DMS 273 (cell line): Measurements from ENCODE around the gene AOX1.
"Not testable (repeated sequence)": the region's sequence is repeated elsewhere in the genome, so short reads cannot be mapped to it uniquely, and the experiment has no call there.

Experiments used
- DNase-seq: peaks from one replicate; lab custom pipeline; 2025; ENCODE audit not compliant: unreplicated experiment; lab: John Stamatoyannopoulos, UW

AOX1 gene

GRCh38 chr2:200625282-200625681 lies 39.5 kb downstream of the AOX1 start:
- no peak for DNase-seq

DNA sequence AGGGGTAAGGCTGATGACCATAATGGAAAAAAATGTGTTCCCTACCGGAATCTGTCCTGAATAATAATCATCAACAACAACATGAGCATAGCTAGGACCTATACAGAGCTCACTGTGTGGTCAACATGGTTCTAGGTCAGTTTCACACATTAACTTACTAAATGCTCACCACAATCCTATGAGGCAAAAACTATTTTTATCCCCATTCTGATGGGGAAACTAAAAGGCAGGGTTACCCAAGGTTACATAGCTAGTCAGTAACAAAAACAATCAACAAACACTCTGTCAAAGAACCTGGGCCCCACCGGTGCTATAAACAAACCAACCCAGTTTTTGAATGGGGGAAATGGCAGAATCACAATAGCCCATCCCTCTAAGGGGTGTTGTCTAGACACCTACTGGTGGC lies 40.1 kb downstream of the AOX1 start:
- no peak for DNase-seq

DNA sequence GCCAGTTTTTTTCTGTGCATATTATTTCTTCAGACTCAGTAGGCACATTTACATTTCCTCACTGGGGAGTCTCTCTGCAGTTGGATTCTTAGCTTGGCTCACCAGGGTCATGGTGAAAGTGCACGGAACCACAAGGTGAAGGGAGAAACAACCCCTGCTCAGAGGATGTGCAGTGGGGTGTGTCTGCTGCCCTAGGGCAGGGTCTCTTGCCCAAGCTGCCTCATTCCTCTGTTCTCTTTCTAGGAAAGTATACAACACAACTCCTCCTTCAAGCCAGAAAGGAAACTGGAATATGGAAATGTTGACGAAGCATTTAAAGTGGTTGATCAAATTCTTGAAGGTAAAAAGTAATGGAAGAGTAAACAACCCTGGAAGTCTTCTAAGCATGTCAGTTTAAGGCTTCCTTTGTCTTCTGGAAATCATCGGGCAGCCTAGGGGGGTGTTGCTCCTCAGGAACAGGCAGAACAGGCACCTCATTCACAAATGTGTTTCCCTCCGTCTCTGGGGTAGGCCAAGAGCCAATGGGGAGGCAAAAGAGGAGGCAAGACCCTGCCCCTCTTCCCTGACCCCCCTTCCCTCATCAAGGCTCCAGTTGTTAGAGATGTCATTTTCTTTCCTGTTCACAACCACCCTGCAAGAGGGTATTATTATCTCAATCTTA lies 41.4 kb downstream of the AOX1 start:
- DNase-seq, result no peak

- DNase-seq, result not testable (repeated sequence)
Measured at GRCh38 chr2:200628461-200628860, 42.6 kb downstream of the AOX1 start.

GRCh38 chr2:200631287-200631686 lies 45.5 kb downstream of the AOX1 start:
- no peak for DNase-seq

GRCh38 chr2:200634231-200634964 lies 48.6 kb downstream of the AOX1 start:
- DNase-seq, result no peak

GRCh38 chr2:200635251-200635650 lies 49.4 kb downstream of the AOX1 start:
- DNase-seq, result no peak

DNA sequence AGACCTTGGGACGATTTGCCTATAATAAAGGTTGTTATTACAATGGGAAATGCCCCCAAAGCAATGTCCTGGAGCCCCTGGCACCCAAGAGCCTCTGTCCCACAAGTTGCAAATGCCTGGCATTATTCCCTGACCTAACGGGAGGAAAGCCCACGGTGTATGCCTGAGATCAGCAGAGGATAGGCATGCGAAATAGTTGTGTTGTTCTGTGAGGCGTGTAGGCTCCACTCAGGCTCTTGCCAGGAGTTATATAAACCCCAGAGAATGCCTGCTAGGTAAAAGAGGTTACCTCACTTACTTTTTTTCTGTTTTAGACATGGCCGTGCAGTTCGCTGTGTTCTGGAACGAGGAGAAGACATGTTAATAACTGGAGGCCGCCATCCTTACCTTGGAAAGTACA lies 52.1 kb downstream of the AOX1 start:
- DNase-seq, result no peak

DNA sequence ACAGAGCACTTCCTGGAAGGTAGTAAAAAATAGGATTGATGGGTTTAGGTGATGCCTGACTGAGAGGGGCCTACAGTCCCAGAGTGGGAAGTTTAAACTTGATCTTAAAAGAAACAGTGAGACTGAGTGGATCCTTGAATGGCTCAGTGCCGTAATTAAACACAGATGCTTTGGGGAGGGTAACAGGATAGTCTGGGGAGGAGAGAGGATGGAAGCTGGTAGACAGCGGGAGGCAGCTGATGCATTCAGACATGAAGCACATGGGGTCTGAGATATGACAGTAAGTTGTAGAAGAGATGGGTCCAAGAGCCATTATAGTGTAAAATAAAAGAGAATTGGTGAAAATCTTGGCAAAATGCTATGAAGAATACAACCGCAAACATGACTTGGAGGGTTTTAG lies 54.4 kb downstream of the AOX1 start:
- no peak for DNase-seq

GRCh38 chr2:200640901-200641300 lies 55.1 kb downstream of the AOX1 start:
- DNase-seq, result no peak

DNA sequence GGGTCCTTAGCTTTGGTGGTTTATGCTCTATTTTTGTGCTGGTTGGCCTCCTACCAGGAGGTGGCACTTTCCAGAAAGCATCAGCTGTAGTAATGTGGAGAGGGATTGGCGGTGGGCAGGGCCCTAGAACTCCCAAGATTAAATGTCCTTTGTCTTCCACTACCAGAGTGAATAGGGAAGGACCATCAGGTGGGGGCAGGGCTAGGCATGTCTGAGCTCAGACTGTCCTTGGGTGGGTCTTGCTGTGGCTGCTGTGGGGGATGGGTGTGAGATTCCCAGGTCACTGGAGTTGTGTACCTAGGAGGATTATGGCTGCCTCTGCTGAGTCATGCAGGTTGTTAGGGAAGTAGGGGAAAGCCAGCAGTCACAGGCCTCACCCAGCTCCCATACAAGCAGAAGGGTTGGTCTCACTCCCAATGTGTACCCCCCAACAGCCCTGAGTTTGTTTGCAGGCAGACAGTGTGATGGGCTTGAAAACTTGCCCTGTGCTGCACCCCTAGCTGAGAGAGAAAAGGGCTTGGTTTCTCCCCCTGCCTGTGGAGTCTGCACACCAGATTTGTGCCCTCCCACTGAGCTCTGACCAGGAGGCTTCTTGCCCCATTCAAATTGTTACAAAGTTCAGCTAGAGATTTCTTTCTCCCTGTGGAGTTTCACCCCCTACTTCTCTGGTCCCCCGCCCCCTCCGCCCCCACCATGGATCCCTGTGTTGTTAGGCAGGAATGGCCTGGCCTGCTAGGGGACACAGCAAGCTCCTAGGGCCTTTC lies 62.9 kb downstream of the AOX1 start:
- DNase-seq, result not testable (repeated sequence)

GRCh38 chr2:200649724-200650123 lies 63.9 kb downstream of the AOX1 start:
- DNase-seq, result no peak

DNA sequence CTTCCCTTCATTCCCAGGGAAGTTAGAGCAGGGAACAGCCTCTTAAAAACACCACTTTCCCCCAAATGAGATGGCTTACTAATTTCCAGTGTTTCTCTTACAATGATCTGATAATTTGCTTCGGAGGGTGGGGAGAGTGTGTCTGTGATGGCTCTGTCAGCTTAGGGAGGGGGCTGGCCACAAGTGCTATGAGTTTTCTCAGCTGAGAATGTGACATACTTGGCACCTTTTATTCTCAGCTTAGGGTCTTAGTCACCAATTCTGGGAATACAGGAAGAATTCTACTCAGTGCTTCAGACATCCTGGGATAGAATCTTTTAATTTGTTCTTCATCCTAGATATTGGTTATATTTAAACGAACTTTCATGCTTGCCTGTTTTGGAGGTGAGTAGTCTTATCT lies 64.4 kb downstream of the AOX1 start:
- no peak for DNase-seq

- no peak for DNase-seq
Measured at GRCh38 chr2:200652158-200652557, 66.3 kb downstream of the AOX1 start.

- no peak for DNase-seq
Measured at GRCh38 chr2:200653021-200653420, 67.2 kb downstream of the AOX1 start.

GRCh38 chr2:200654823-200655222 lies 69.0 kb downstream of the AOX1 start:
- no peak for DNase-seq

- no peak for DNase-seq
Measured at GRCh38 chr2:200655918-200656580, 70.2 kb downstream of the AOX1 start.

DNA sequence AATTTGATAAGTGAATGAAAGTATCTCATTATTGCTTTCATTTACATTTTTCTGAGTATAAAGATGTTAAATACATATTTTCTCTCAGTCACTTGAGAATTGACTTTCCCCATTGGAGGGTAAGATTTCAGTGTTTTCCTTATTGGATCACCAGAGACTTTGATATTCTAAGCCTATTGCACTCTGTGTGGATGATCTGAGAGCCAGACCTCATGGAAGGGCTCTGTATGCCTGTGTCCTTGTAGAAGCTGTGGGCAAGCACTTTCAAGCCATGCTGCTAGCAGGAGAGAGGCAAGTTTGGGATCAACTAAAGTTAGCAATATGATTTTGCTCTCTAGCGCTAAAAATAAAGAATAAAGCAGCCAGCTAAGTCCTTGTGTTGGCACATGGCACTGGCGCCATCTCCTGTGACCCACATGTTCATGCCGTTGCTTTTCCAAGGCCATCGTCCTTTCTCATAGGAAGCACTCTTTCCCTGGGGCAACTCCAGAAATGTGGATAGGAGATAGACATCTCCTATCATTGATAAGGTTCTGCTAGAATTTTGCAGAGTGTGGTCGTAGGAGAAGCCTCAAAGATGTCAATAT lies 72.6 kb downstream of the AOX1 start:
- DNase-seq, result no peak

DNA sequence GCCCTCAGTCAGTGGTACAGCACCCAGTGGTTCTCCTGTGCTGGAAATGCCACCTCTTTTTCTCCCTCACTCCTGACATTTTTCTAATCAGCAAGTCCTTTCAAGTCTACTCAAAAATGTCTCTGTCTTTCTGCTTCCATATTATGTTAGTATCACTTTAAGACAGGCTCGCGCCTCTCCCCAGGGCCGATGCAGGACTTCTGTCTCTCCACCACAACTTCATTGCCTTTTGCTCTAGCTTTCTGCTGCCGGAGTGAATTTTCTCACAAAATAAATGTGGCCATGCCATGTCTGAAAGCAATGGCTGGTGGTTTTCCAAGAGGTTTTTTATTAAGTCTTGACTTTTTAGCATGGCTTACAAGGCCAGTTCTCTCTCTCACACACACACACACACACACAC lies 73.6 kb downstream of the AOX1 start:
- no peak for DNase-seq

GRCh38 chr2:200661477-200661876 lies 75.7 kb downstream of the AOX1 start:
- DNase-seq, result no peak

GRCh38 chr2:200662727-200663126 lies 76.9 kb downstream of the AOX1 start:
- no peak for DNase-seq
